ENCODE results near the gene PCGF3.
"Not testable (repeated sequence)": the region's sequence is repeated elsewhere in the genome, so short reads cannot be mapped to it uniquely, and the experiment has no call there.

DNA sequence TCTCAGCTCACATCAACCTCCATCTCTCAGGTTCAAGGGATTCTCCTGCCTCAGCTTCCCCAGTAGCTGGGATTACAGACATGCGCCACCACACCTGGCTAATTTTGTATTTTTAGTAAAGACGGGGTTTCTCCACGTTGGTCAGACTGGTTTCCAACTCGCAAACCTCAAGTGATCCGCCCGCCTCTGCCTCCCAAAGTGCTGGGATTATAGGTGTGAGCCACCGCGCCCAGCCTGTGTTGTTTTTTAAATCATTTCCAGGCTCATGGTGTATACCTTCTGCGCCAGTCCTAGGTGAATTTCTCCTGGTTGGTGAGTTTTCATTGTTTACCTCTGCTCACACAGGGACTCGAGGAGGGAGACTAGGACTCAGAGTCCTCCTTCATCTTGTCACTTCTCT is 74.6 kb downstream of the PCGF3 start:
- TF ChIP-seq, protein P1, sequence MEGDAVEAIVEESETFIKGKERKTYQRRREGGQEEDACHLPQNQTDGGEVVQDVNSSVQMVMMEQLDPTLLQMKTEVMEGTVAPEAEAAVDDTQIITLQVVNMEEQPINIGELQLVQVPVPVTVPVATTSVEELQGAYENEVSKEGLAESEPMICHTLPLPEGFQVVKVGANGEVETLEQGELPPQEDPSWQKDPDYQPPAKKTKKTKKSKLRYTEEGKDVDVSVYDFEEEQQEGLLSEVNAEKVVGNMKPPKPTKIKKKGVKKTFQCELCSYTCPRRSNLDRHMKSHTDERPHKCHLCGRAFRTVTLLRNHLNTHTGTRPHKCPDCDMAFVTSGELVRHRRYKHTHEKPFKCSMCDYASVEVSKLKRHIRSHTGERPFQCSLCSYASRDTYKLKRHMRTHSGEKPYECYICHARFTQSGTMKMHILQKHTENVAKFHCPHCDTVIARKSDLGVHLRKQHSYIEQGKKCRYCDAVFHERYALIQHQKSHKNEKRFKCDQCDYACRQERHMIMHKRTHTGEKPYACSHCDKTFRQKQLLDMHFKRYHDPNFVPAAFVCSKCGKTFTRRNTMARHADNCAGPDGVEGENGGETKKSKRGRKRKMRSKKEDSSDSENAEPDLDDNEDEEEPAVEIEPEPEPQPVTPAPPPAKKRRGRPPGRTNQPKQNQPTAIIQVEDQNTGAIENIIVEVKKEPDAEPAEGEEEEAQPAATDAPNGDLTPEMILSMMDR (IDR thresholded peaks at IDR 0.05 in 2 of 3, conservative IDR thresholded peaks at IDR 0.05 in 1 of 3; ENCODE audit: borderline replicate concordance in 1 of 3, insufficient read depth in 1 of 3, low read depth in 2 of 3, low read length in 2 of 3), result not testable (repeated sequence)
- TF ChIP-seq CBX3 (IDR thresholded peaks at IDR 0.05; ENCODE audit: low read depth); POLR2AphosphoS5 (IDR thresholded peaks at IDR 0.05; ENCODE audit: low read depth, low read length); RAD21 (IDR thresholded peaks at IDR 0.05; ENCODE audit: low read depth); POLR2A (IDR thresholded peaks at IDR 0.05; ENCODE audit: borderline replicate concordance, extremely low read depth, insufficient read depth, insufficient read length); TCF7L2 (IDR thresholded peaks at IDR 0.05; ENCODE audit: borderline replicate concordance, extremely low read depth, insufficient read depth, insufficient read length); EZH2 (IDR thresholded peaks at IDR 0.05); CEBPB (IDR thresholded peaks at IDR 0.05; ENCODE audit: low read depth); ZBTB33 (IDR thresholded peaks at IDR 0.05; ENCODE audit: extremely low read depth, insufficient replicate concordance, low read length); ELF1 (IDR thresholded peaks at IDR 0.05; ENCODE audit: borderline replicate concordance, low read depth); EZH2phosphoT487 (IDR thresholded peaks at IDR 0.05; ENCODE audit: borderline replicate concordance); SP1 (IDR thresholded peaks at IDR 0.05; ENCODE audit: low read depth); YY1 (IDR thresholded peaks at IDR 0.05; ENCODE audit: extremely low read depth, insufficient replicate concordance, low read depth, low read length): not testable (repeated sequence)
